Inflammatory macrophage treated with lipopolysaccharide for 1 hour (primary cell): ENCODE results near the gene YJEFN3.
A peak's percentile ranks its signal among the peaks of the same experiment; 100 is the strongest.

Experiments used
- DNase-seq, 2 donors: peaks; one replicate each; pipeline ENCODE4 v3.0.0-alpha.2; 2020 to 2022

YJEFN3 gene

GRCh38 chr19:19528721-19529490, at the start of gene YJEFN3:
Gene YJEFN3, plus strand, starts transcription at chr19:19528911. Its CDS starts 22 bp downstream, at chr19:19528933.
- DNase-seq, result no peak

GRCh38 chr19:19480688-19481087, 48.0 kb upstream of the YJEFN3 start:
- DNase-seq, result no peak

- DNase-seq, result no peak
Measured at GRCh38 chr19:19482809-19483596, 45.7 kb upstream of the YJEFN3 start.

DNA sequence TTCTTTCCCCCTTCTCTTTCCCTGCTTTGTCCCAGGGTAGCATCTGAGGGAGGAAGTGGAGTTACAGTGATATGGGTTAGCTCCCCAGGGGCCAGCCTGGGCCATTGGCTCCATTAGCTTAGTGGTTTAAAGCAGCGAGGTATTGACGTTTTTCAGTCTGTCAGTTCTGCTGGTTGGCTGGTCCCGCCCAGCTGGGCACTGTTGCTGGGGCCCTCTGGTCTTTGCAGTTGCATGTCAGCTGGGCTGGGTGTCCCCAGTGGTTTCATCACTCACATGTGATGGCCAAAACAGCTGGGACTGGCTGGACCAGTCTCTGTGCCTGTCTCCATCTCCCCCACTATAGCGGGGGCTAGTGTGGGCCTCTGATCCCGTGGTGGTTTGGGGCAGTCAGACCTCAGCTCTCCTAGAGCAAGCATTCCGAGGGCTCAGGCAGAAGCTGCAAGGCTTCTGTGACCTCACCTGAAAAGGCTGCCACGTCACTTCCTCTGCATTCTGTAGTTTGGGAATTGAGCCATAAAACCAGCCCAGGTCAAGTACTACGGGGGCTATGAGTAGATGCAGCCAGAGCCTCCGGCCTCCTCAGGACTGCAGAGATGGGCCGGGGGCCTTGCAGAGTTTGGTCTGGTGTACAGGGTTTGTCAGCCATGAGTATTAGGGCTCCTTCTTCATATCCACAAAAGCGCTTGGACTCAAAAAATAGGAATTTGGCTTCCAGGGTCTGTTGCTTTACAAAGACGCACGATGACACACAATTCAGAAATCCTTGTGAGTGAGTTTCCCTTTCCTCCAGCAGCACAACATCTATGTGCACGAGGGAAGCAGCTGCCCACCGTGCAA, 43.3 kb upstream of the YJEFN3 start:
- no peak for DNase-seq

- DNase-seq, result no peak
Measured at GRCh38 chr19:19485998-19486290, 42.8 kb upstream of the YJEFN3 start.

- DNase-seq, result no peak
Measured at GRCh38 chr19:19486343-19487076, 42.2 kb upstream of the YJEFN3 start.

DNA sequence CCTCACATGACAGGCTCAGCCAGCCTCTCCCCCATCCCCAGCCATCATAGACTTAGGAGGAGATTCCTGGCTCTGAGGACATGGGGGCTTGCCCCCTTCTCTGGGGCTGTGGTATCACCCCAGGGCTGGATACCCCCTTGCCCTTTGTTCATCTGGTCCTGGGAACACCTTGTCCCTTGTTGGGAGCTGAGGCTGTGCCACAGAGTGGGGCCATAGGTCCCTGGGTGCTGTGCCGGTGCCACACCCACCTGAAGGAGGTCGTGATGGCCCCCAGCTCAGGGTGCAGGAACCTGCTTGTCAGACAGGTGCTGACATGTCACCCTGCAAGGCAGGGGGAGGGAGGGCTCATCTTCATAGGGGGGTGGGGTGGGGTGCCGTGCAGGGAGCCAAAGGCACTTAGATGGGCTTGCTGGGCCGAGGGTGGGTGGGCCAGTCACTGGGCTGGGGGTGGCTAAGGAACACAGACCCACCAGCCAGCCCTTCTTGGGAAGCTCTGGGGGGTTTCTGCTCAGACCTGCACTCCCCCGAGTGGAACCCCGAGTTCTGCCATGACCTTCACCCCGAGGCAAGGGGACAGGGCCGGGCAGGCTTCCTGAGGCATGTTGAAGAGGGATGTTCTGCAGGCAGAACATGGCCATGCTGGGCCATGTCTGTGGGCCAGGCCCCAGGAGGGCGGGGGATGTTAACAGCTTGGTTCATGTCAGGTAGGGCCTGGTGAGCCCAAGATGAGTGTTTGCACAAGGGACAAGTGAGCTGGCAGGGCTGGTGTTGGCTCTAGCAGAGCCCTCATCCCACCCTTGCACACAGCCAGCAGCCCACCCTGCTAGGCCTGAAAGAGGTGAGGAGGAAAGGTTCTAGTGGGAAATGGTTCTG, 41.4 kb upstream of the YJEFN3 start:
- no peak for DNase-seq

GRCh38 chr19:19487950-19488874, 40.5 kb upstream of the YJEFN3 start:
- no peak for DNase-seq

DNA sequence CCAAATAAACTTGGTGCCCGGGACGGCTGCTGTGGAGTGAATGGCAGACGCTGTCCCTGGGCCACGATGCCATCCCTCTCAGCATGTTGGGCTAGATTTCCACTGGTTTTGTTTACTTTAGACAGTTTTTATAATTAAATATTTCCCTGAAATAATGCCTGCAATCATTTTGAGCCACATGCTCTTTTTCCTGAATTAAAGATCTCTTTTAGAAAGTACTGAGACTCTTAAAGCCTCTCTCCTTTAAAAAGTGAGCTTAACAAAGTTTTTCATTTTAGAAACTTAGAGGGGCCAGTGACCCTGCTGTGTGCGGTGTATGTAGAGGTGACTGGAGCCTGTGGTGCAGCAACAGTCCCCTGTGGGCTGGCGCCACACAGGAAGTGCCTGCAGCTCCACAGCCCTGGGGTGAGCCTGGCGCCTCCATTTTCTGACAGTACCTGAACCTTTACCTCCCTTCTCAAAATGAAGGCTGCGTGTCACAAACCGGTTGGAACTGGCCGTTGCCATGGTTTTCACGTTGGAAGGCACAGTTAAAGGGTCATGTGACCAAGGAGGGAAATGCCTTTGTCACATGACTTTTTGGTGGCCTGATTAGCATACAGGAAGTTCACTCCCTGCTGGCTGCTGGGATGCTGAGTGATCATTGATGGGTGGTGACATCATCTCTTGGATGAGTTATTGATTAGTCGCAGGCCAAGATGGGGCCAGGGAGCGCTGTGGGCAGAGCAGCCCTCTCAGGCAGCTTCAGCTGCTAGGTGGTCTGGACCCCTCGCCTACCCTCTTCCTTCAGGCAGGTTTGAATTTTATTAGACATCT, 39.6 kb upstream of the YJEFN3 start:
- peak; percentile 73 to 83 for DNase-seq

DNA sequence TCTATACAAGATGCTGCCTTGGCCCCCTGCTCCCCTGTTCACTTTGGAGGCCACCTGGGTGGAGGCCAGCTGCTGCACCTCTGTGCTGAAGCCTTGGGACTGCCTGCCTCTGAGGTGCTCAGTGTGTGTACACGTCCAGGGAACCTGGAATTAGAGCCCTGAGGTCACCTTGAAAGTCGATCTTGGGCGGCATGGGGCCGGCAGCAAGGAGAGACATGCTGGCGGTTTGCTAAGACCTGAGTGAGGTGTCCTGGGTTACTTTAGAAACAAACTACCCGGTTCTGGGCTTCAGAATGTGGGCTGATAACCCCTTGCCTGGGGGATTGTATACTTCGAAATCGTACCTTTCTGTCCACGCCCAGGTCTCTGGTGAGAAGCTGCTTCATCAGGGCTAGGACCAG, 38.9 kb upstream of the YJEFN3 start:
- no peak for DNase-seq

- DNase-seq, result peak; percentile 45 to 89
Measured at GRCh38 chr19:19490214-19490968, 38.3 kb upstream of the YJEFN3 start.

DNA sequence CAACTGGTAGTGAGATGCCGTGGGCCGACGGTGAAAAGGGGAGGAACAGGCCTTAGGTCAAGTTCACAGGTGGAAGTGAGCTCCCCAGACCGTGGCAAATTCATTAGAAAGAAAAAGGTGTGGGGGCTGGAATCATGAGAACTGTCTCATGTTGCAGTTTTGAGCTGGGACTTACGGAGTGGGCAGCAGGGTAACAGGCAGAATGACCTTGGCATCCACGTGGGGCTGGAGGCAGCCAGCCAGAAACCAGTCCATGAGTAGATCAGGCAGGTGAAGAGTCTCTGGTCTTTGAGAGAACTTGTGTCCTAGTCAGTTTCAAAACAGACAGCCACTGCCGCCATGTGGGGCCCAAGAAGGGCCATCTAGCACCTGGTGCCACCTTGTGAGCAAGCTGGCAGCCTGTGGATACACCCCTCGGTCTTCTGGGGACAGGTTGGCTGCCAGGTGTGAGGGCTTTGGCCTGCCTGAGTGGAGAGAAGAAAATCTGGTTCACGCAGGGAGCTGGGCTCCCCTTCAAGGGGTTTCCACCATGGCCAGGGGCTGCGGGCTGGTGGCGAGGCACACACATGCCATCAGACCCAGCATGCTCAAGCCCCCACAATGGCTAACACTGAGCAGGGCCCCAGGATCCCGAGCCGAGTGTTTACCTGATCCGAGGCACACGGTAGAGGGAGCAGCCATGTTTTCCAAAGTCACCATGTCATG, 37.2 kb upstream of the YJEFN3 start:
- DNase-seq, result no peak

DNA sequence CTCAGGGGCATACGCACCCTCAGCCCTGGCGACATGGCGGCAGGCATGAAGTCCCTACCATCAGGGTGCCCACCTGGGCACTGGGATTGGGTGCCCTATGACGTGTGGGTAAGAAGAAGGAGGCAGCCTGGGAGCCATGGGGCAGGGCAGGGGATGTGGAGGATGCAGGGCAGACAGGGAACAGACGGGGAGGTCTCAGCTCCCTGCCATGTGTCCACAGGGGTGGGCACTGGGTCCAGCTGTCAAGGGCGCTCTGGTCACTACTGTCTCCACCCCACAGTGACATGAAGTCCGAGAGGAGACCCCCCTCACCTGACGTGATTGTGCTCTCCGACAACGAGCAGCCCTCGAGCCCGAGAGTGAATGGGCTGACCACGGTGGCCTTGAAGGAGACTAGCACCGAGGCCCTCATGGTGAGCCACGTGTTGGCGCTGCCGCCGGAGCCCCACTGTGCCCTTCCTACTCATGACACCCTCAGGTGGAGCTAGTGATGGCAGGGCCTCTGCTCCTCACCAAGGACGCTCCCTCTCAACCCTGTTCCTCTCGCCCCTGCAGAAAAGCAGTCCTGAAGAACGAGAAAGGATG, 36.6 kb upstream of the YJEFN3 start:
- DNase-seq, result no peak

- peak in 1 of 2 donors; percentile 18 for DNase-seq
Measured at GRCh38 chr19:19493841-19494546, 34.7 kb upstream of the YJEFN3 start.

DNA sequence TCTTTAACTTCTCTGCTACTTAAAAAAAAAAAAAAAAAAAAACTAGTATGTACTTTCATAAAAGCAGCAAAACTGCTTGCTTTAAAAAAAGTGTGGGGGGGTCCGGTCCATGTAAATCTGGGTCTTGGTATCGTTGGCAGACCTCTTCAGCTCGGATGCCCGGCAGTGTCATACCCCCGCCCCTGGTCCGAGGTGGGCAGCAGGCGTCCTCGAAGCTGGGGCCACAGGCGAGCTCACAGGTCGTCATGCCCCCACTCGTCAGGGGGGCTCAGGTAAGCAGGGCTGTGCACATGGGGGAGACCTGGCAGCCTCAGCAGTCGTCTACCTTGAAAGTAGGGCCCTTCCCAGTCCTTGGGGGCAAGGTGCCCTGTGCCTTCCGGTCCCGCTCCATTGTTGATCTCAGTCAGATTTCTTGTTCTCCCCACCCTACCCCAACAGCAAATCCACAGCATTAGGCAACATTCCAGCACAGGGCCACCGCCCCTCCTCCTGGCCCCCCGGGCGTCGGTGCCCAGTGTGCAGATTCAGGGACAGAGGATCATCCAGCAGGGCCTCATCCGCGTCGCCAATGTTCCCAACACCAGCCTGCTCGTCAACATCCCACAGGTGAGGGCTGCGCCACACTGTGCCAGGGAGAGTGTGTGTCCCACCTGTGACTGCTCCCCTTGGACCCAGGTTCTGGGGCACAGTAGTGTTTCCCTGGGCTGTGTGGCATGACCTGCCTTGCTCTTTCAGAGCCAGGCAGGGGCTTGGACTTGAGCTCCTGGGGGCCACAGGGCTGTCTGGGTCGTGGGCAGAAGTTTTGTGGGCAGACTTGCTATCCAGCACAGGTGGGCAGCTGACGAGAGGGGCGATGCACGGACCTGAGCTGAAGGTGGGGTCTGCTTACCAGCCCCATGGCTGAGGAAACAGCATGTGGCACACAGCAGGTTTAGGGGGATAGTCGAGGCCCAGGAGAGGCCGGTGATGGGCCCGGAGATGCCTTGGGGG, 32.8 kb upstream of the YJEFN3 start:
- DNase-seq, result no peak
